Kidney (tissue), 14 donors: ENCODE measurements around the gene TBCD. TPM values are rescaled to one million over a fixed set of nuclear protein-coding genes. Genes with fewer than 3 reads are reported as not detected.
"Not testable (repeated sequence)": the region's sequence is repeated elsewhere in the genome, so short reads cannot be mapped to it uniquely, and the experiment has no call there.

Experiments
- DNase-seq, 5 donors: peaks; one replicate each; pipeline ENCODE4 v3.0.0-alpha.2; 2013 to 2020
- FAIRE-seq: peaks from 2 replicates; lab custom pipeline; 2012; peaks lifted over from hg19 to GRCh38; lab: Jason Lieb, UNC
- H3K27ac ChIP-seq, 2 donors: one replicate each; pipeline ENCODE4 v1.7.0; 2013; ENCODE audit warnings: low read depth in 2 of 2, low read length in 2 of 2, inconsistent platforms in 1 of 2
- H3K27me3 ChIP-seq: one replicate; pipeline ENCODE4 v1.7.1; 2013; ENCODE audit warnings: low read length, inconsistent platforms; ENCODE audit not compliant: control insufficient read depth, insufficient read depth
- H3K36me3 ChIP-seq, 3 donors: one replicate each; pipeline versions ENCODE4 v1.7.0 to v1.7.1; 2013; ENCODE audit warnings: low read length in 3 of 3, control low read depth in 1 of 3, inconsistent platforms in 1 of 3; ENCODE audit not compliant: insufficient read depth in 3 of 3, control insufficient read depth in 2 of 3
- H3K4me1 ChIP-seq, 3 donors: one replicate each; pipeline versions ENCODE4 v1.7.0 to v1.7.1; 2013; ENCODE audit warnings: low read length in 3 of 3, inconsistent platforms in 1 of 3, low read depth in 1 of 3; ENCODE audit not compliant: control insufficient read depth in 2 of 3, insufficient read depth in 2 of 3
- H3K4me3 ChIP-seq, 3 donors: one replicate each; pipeline versions ENCODE4 v1.7.0 to v1.8.1; 2013; ENCODE audit warnings: low read length in 3 of 3, control low read depth in 1 of 3, inconsistent platforms in 1 of 3
- H3K9ac ChIP-seq, 3 donors: one replicate each; pipeline versions ENCODE4 v1.7.0 to v1.7.1; 2013; ENCODE audit warnings: low read length in 3 of 3, control low read depth in 1 of 3, inconsistent platforms in 1 of 3
- H3K9me3 ChIP-seq, 3 donors: one replicate each; pipeline versions ENCODE4 v1.7.0 to v1.7.1; 2013; ENCODE audit warnings: low read length in 3 of 3, control low read depth in 1 of 3, inconsistent platforms in 1 of 3; ENCODE audit not compliant: control insufficient read depth in 2 of 3, insufficient read depth in 1 of 3
- intact Hi-C: fragments of 100-400 bp; cut with DNase I; formaldehyde crosslinking; loops from one replicate; pipeline ENCODE4 v1.11.1; 2022
- polyA plus RNA-seq: library from polyadenylated mRNA; stranded (reverse); fragments of 350-450 nt; fragmentation: Illumina TruSeq; extraction: RNeasy Lipid Tissue Mini Kit (QIAGEN cat#74804); gene quantifications from one replicate; pipeline ENCODE4 v1.2.3, GENCODE V29; 2014; ENCODE audit warnings: low read depth, low replicate concordance; ENCODE audit not compliant: insufficient read depth
- total RNA-seq: library from RNA; stranded (reverse); fragmentation: NEBNext Ultra II Directional; extraction: Animal tissue kit (Norgen Biotek cat#: 25700); gene quantifications from one replicate; pipeline ENCODE4 v1.2.1, GENCODE V29; 2021
- TF ChIP-seq, protein P1 (sequence below): IDR thresholded peaks from 3 replicates; pipeline ENCODE4 v1.5.1; 2012; ENCODE audit warnings: mild to moderate bottlenecking, moderate library complexity, borderline replicate concordance; ENCODE audit not compliant: insufficient read depth; ENCODE audit errors: extremely low read depth
- donor health status: control.
- donor health status: control.
- donor health status: control.
- donor health status: control.
- donor health status: control.
- donor health status: DM: yes; HTN: yes; CAD: no.
- donor health status: Normal renal cell carcinoma (clear cell type).

The TBCD gene
- total and polyA plus RNA-seq, 2 donors from 2014 or later: 72.8 to 78.7 TPM

DNA sequence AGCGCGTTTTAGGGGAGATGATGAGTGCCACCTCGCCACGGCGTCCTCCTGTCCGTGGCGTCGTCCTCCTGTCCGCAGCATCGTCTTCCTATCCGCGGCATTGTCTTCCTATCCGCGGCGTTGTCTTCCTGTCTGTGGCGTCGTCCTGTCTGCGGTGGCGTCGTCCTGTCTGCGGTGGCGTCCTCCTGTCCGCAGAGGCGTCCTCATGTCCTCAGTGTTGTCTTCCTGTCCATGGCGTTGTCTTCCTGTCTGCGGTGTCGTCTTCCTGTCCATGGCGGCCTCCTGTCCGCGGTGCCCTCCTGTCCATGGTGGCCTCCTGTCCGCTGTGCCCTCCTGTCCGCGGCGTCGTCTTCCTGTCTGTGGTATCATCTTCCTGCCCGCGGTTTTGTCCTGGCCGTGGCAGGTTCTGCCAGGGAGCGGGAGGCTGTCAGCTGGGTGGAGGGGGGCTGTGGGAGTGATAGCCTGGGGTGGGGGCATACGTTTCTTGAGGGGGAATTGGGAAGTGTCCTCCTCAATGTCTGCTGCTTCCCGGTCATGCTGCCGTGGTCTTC lies 30.9 kb downstream of the TBCD start:
- intact Hi-C loops: no loop called here
- no peak for DNase-seq
- TF ChIP-seq, protein P1, sequence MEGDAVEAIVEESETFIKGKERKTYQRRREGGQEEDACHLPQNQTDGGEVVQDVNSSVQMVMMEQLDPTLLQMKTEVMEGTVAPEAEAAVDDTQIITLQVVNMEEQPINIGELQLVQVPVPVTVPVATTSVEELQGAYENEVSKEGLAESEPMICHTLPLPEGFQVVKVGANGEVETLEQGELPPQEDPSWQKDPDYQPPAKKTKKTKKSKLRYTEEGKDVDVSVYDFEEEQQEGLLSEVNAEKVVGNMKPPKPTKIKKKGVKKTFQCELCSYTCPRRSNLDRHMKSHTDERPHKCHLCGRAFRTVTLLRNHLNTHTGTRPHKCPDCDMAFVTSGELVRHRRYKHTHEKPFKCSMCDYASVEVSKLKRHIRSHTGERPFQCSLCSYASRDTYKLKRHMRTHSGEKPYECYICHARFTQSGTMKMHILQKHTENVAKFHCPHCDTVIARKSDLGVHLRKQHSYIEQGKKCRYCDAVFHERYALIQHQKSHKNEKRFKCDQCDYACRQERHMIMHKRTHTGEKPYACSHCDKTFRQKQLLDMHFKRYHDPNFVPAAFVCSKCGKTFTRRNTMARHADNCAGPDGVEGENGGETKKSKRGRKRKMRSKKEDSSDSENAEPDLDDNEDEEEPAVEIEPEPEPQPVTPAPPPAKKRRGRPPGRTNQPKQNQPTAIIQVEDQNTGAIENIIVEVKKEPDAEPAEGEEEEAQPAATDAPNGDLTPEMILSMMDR: no peak

DNA sequence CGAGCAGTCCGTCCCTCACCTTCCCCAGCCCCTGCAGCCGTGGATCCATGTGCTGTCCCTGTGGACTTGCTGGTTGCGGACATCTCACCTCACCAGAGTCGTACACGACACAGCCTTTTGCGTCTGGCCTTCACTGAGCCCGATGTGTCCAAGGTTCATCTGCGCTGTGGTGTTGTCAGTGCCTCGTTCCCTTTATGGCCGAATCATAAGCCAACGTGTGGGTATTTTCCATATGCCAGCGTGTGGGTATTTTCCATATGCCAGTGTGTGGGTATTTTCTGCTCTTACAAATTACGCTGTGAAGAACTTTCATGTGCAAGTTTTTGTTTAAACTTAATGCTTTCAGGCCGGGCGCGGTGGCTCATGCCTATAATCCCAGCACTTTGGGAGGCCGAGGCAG lies 31.6 kb downstream of the TBCD start:
- Histone ChIP-seq H3K36me3 (peaks cover 0 to 4% (median 0%) of the 10 kb centered on the region in 3 donors), H3K4me3 (no peak overlapping the region), H3K4me1 (peaks cover 0 to 5% (median 0%) of the 10 kb centered on the region in 3 donors), H3K9ac (no peak overlapping the region), H3K27me3 (no peaks in the 10 kb centered on the region), H3K9me3 (no peaks in the 10 kb centered on the region), H3K27ac (no peak overlapping the region)
- intact Hi-C loops: no loop called here
- no peak for DNase-seq
- no peak for FAIRE-seq
- TF ChIP-seq, protein P1: no peak

More for the DNA sequence above, 30.9 kb downstream of the TBCD start:
- Histone ChIP-seq H3K27me3 (no peaks in the 10 kb centered on the region), H3K4me1 (peaks cover 0 to 5% (median 0%) of the 10 kb centered on the region in 3 donors), H3K36me3 (peaks cover 0 to 4% (median 0%) of the 10 kb centered on the region in 3 donors), H3K9me3 (no peaks in the 10 kb centered on the region), H3K4me3 (no peak overlapping the region), H3K9ac (no peak overlapping the region), H3K27ac (peak overlapping the region in 1 of 2 donors; percentile 56)
- no peak for FAIRE-seq

DNA sequence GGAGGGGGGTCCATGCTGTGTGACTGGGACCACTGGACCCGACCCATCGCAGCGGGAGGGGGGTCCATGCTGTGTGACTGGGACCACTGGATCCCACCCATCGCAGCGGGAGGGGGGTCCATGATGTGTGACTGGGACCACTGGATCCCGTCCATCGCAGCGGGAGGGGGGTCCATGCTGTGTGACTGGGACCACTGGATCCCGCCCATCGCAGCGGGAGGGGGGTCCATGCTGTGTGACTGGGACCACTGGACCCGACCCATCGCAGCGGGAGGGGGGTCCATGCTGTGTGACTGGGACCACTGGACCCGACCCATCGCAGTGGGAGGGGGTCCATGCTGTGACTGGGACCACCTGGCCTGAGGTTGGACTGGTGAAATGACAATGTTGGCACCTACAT lies 33.7 kb downstream of the TBCD start:
- FAIRE-seq, H3K27me3 ChIP-seq, DNase-seq: not testable (repeated sequence)

DNA sequence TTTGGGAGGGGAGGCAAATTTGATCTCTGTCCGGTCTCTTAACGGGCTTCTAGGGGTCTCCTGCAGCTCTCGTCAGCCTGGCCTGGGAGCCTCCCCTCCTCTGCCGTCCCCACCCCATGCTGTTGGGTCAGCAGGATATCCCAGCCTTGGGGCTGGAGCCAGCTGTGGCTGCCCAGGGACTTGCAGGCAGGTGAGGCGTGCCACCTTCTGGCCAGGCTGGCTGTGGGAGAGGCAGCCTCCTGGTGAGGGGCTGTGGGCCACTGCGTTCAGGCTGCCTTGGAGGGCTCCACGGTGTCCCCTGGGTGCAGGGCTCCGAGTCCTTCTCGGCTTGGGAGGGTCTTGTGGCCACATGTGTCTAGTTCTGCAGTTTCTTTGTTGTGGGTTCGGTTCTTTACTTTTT lies 34.6 kb downstream of the TBCD start:
- FAIRE-seq: no peak
- intact Hi-C loops: no loop called here
- Histone ChIP-seq H3K27ac (no peak overlapping the region), H3K36me3 (peaks cover 0 to 4% (median 0%) of the 10 kb centered on the region in 3 donors), H3K9ac (no peak overlapping the region), H3K9me3 (no peaks in the 10 kb centered on the region), H3K4me1 (peaks cover 0 to 2% (median 0%) of the 10 kb centered on the region in 3 donors), H3K4me3 (no peak overlapping the region), H3K27me3 (no peaks in the 10 kb centered on the region)
- TF ChIP-seq, protein P1: no peak
- no peak for DNase-seq

More for the DNA sequence above, 33.7 kb downstream of the TBCD start:
- H3K36me3 ChIP-seq, H3K9ac ChIP-seq, H3K9me3 ChIP-seq, H3K27ac ChIP-seq, intact Hi-C loops, H3K4me1 ChIP-seq, H3K4me3 ChIP-seq: not testable (repeated sequence)
